Immature natural killer cell (primary cell): ENCODE measurements around the gene NOL11. TPM values are rescaled to one million over a fixed set of nuclear protein-coding genes. Genes with fewer than 3 reads are reported as not detected.

Experiments used
- DNase-seq, 3 donors: peaks; one replicate each; pipeline ENCODE4 v3.0.0; 2022; ENCODE audit warnings: mixed read lengths in 1 of 3
- H3K27ac Mint-ChIP-seq, 6 donors: one replicate each; pipeline ENCODE4 v1.8.0; 2020; ENCODE audit warnings: mixed read lengths in 6 of 6, mild to moderate bottlenecking in 5 of 6, inconsistent platforms in 4 of 6, moderate library complexity in 3 of 6
- H3K27me3 Mint-ChIP-seq, 3 donors: one replicate each; pipeline ENCODE4 v1.8.0; 2020 to 2021; ENCODE audit warnings: low read depth in 3 of 3, mild to moderate bottlenecking in 3 of 3, mixed read lengths in 3 of 3, moderate library complexity in 3 of 3, inconsistent platforms in 1 of 3
- H3K36me3 Mint-ChIP-seq, 3 donors: one replicate each; pipeline ENCODE4 v1.8.0; 2020; ENCODE audit warnings: mixed read lengths in 3 of 3, inconsistent platforms in 2 of 3, mild to moderate bottlenecking in 2 of 3
- H3K4me1 Mint-ChIP-seq, 2 donors: one replicate each; pipeline ENCODE4 v1.8.0; 2020; ENCODE audit warnings: inconsistent platforms in 2 of 2, mild to moderate bottlenecking in 2 of 2, mixed read lengths in 2 of 2, moderate library complexity in 1 of 2
- H3K4me3 Mint-ChIP-seq, 5 donors: one replicate each; pipeline ENCODE4 v1.8.0; 2020; ENCODE audit warnings: mild to moderate bottlenecking in 5 of 5, mixed read lengths in 5 of 5, inconsistent platforms in 3 of 5, moderate library complexity in 3 of 5
- H3K9me3 Mint-ChIP-seq, 6 donors: one replicate each; pipeline ENCODE4 v1.8.0; 2020; ENCODE audit warnings: mild to moderate bottlenecking in 6 of 6, mixed read lengths in 6 of 6, inconsistent platforms in 4 of 6, moderate library complexity in 3 of 6
- polyA plus RNA-seq, 3 donors: library from polyadenylated mRNA; unstranded; fragments of 300-500 nt; fragmentation: Illumina TruSeq; gene quantifications; one replicate each; pipeline ENCODE4 v1.2.3, GENCODE V29; 2021

NOL11 gene
- 10 to 100 TPM; 11.0 to 27.2 (median 12.1) TPM for polyA plus RNA-seq

GRCh38 chr17:67717624-67718324, at the start of gene NOL11:
Gene NOL11, plus strand, starts transcription at chr17:67717936. Its CDS starts 12 bp downstream, at chr17:67717948.
- Mint-ChIP-seq H3K27ac (peak within 1 kb of the TSS; percentile 95 to 100 (median 99)), H3K4me3 (peak within 1 kb of the TSS; percentile 99 to 100 (median 99)), H3K36me3 (peaks cover 4 to 16% (median 14%) of the 10 kb centered on the region in 3 donors), H3K27me3 (peaks cover 5 to 6% (median 5%) of the 10 kb centered on the region in 3 donors), H3K9me3 (no peaks in the 10 kb centered on the region), H3K4me1 (peaks cover 25 to 31% of the 10 kb centered on the region in 2 donors)
- peak; percentile 99 to 100 (median 99) for DNase-seq

GRCh38 chr17:67671493-67671892, 46.2 kb upstream of the NOL11 start:
- Mint-ChIP-seq H3K9me3 (no peaks in the 10 kb centered on the region), H3K27me3 (peaks cover 2 to 8% (median 3%) of the 10 kb centered on the region in 3 donors), H3K36me3 (peaks cover 11 to 43% (median 18%) of the 10 kb centered on the region in 3 donors), H3K27ac (peak overlapping the region in 5 of 6 donors; percentile 12 to 77 (median 34)), H3K4me3 (no peak overlapping the region), H3K4me1 (peaks cover 0 to 7% of the 10 kb centered on the region in 2 donors)
- DNase-seq, result no peak

GRCh38 chr17:67672592-67673335, 45.0 kb upstream of the NOL11 start:
- Mint-ChIP-seq H3K9me3 (no peaks in the 10 kb centered on the region), H3K4me3 (no peak overlapping the region), H3K4me1 (peaks cover 0 to 7% of the 10 kb centered on the region in 2 donors), H3K27ac (peak overlapping the region in 2 of 6 donors; percentile 27 to 51), H3K36me3 (peaks cover 18 to 51% (median 28%) of the 10 kb centered on the region in 3 donors), H3K27me3 (peaks cover 2 to 3% (median 3%) of the 10 kb centered on the region in 3 donors)
- DNase-seq, result no peak

GRCh38 chr17:67675481-67675880, 42.3 kb upstream of the NOL11 start:
- H3K27ac Mint-ChIP-seq, result no peak overlapping the region
- H3K4me3 Mint-ChIP-seq, result no peak overlapping the region
- peaks cover 0 to 11% of the 10 kb centered on the region in 2 donors for H3K4me1 Mint-ChIP-seq
- DNase-seq, result no peak
- H3K36me3 Mint-ChIP-seq, result peaks cover 15 to 52% (median 21%) of the 10 kb centered on the region in 3 donors
- H3K9me3 Mint-ChIP-seq, result no peaks in the 10 kb centered on the region
- H3K27me3 Mint-ChIP-seq, result peaks cover 2 to 6% (median 3%) of the 10 kb centered on the region in 3 donors

- peaks cover 2 to 6% (median 4%) of the 10 kb centered on the region in 3 donors for H3K27me3 Mint-ChIP-seq
- H3K9me3 Mint-ChIP-seq, result no peaks in the 10 kb centered on the region
- H3K4me1 Mint-ChIP-seq, result peaks cover 0 to 8% of the 10 kb centered on the region in 2 donors
- peak overlapping the region in 2 of 6 donors; percentile 12 to 67 for H3K27ac Mint-ChIP-seq
- peaks cover 15 to 55% (median 21%) of the 10 kb centered on the region in 3 donors for H3K36me3 Mint-ChIP-seq
- DNase-seq, result no peak
- no peak overlapping the region for H3K4me3 Mint-ChIP-seq
These were observed 41.4 kb upstream of the NOL11 start for GRCh38 chr17:67676305-67676704.

- Mint-ChIP-seq H3K4me3 (no peak overlapping the region), H3K27ac (peak overlapping the region in 2 of 6 donors; percentile 22 to 45), H3K36me3 (peaks cover 15 to 41% (median 15%) of the 10 kb centered on the region in 3 donors), H3K27me3 (peaks cover 2 to 4% (median 4%) of the 10 kb centered on the region in 3 donors), H3K9me3 (no peaks in the 10 kb centered on the region), H3K4me1 (peaks cover 3 to 5% of the 10 kb centered on the region in 2 donors)
- no peak for DNase-seq
These were observed 39.3 kb upstream of the NOL11 start for GRCh38 chr17:67678414-67678813.

GRCh38 chr17:67679225-67679624, 38.5 kb upstream of the NOL11 start:
- H3K4me3 Mint-ChIP-seq, result no peak overlapping the region
- peaks cover 3 to 5% of the 10 kb centered on the region in 2 donors for H3K4me1 Mint-ChIP-seq
- H3K9me3 Mint-ChIP-seq, result no peaks in the 10 kb centered on the region
- peaks cover 0 to 4% (median 4%) of the 10 kb centered on the region in 3 donors for H3K27me3 Mint-ChIP-seq
- H3K27ac Mint-ChIP-seq, result peak overlapping the region in 4 of 6 donors; percentile 5 to 79 (median 33)
- no peak for DNase-seq
- H3K36me3 Mint-ChIP-seq, result peaks cover 14 to 40% (median 15%) of the 10 kb centered on the region in 3 donors

- H3K27ac Mint-ChIP-seq, result peak overlapping the region in 4 of 6 donors; percentile 5 to 79 (median 32)
- peaks cover 14 to 40% (median 15%) of the 10 kb centered on the region in 3 donors for H3K36me3 Mint-ChIP-seq
- H3K9me3 Mint-ChIP-seq, result no peaks in the 10 kb centered on the region
- peaks cover 3 to 5% of the 10 kb centered on the region in 2 donors for H3K4me1 Mint-ChIP-seq
- no peak overlapping the region for H3K4me3 Mint-ChIP-seq
- H3K27me3 Mint-ChIP-seq, result peaks cover 0 to 4% (median 4%) of the 10 kb centered on the region in 3 donors
- DNase-seq, result no peak
These were observed 38.0 kb upstream of the NOL11 start for GRCh38 chr17:67679721-67680120.

- no peak overlapping the region for H3K4me3 Mint-ChIP-seq
- peak overlapping the region in 4 of 6 donors; percentile 9 to 62 (median 50) for H3K27ac Mint-ChIP-seq
- H3K27me3 Mint-ChIP-seq, result peaks cover 0 to 4% (median 4%) of the 10 kb centered on the region in 3 donors
- no peaks in the 10 kb centered on the region for H3K9me3 Mint-ChIP-seq
- DNase-seq, result no peak
- peaks cover 14 to 33% (median 15%) of the 10 kb centered on the region in 3 donors for H3K36me3 Mint-ChIP-seq
- peaks cover 3 to 5% of the 10 kb centered on the region in 2 donors for H3K4me1 Mint-ChIP-seq
These were observed 37.1 kb upstream of the NOL11 start for GRCh38 chr17:67680445-67681224.

GRCh38 chr17:67682196-67682595, 35.5 kb upstream of the NOL11 start:
- H3K4me3 Mint-ChIP-seq, result no peak overlapping the region
- H3K36me3 Mint-ChIP-seq, result peaks cover 6 to 26% (median 7%) of the 10 kb centered on the region in 3 donors
- H3K9me3 Mint-ChIP-seq, result no peaks in the 10 kb centered on the region
- DNase-seq, result no peak
- peak overlapping the region in 2 of 6 donors; percentile 39 to 69 for H3K27ac Mint-ChIP-seq
- peaks cover 3 to 5% of the 10 kb centered on the region in 2 donors for H3K4me1 Mint-ChIP-seq
- peaks cover under 1 to 4% (median 4%) of the 10 kb centered on the region in 3 donors for H3K27me3 Mint-ChIP-seq

GRCh38 chr17:67685351-67685750, 32.4 kb upstream of the NOL11 start:
- no peak for DNase-seq
- Mint-ChIP-seq H3K36me3 (peaks cover 0 to 12% (median 5%) of the 10 kb centered on the region in 3 donors), H3K4me1 (peaks cover 0 to 7% of the 10 kb centered on the region in 2 donors), H3K9me3 (no peaks in the 10 kb centered on the region), H3K4me3 (no peak overlapping the region), H3K27me3 (peaks cover 2 to 6% (median 2%) of the 10 kb centered on the region in 3 donors), H3K27ac (peak overlapping the region in 2 of 6 donors; percentile 45 to 57)

- Mint-ChIP-seq H3K36me3 (peaks cover 0 to 6% (median 5%) of the 10 kb centered on the region in 3 donors), H3K27me3 (peaks cover 2 to 5% (median 2%) of the 10 kb centered on the region in 3 donors), H3K9me3 (no peaks in the 10 kb centered on the region), H3K27ac (peak overlapping the region in 1 of 6 donors; percentile 26), H3K4me1 (peaks cover 0 to 7% of the 10 kb centered on the region in 2 donors), H3K4me3 (no peak overlapping the region)
- no peak for DNase-seq
These were observed 31.5 kb upstream of the NOL11 start for GRCh38 chr17:67686241-67686640.

GRCh38 chr17:67687511-67687910, 30.2 kb upstream of the NOL11 start:
- H3K4me3 Mint-ChIP-seq, result no peak overlapping the region
- peaks cover under 1 to 12% (median 5%) of the 10 kb centered on the region in 3 donors for H3K36me3 Mint-ChIP-seq
- peaks cover 0 to 5% of the 10 kb centered on the region in 2 donors for H3K4me1 Mint-ChIP-seq
- DNase-seq, result no peak
- peaks cover 2 to 7% (median 6%) of the 10 kb centered on the region in 3 donors for H3K27me3 Mint-ChIP-seq
- no peaks in the 10 kb centered on the region for H3K9me3 Mint-ChIP-seq
- H3K27ac Mint-ChIP-seq, result no peak overlapping the region
